Measurements from ENCODE around the gene CCDC117.

The CCDC117 gene

GRCh38 chr22:28769394-28770085, 3.0 kb upstream of the CCDC117 start:
- DNase-seq (ENCODE audit: low spot score) = no peak

GRCh38 chr22:28771195-28771791, 1.2 kb upstream of the CCDC117 start:
- DNase-seq (ENCODE audit: low spot score) = no peak

- no peak for DNase-seq (ENCODE audit: low spot score)
These were observed 969 bp downstream of the CCDC117 start for GRCh38 chr22:28773461-28773867.

- no peak for DNase-seq (ENCODE audit: low spot score)
These were observed 1.9 kb downstream of the CCDC117 start for GRCh38 chr22:28774378-28774777.

GRCh38 chr22:28779833-28780232, 7.3 kb downstream of the CCDC117 start:
- peak; percentile 78 for DNase-seq (ENCODE audit: low spot score)

GRCh38 chr22:28780296-28780695, 7.8 kb downstream of the CCDC117 start:
- no peak for DNase-seq (ENCODE audit: low spot score)

- no peak for DNase-seq (ENCODE audit: low spot score)
These were observed 11.5 kb downstream of the CCDC117 start for GRCh38 chr22:28783786-28784671.

GRCh38 chr22:28788601-28789000, 16.1 kb downstream of the CCDC117 start:
- no peak for DNase-seq (ENCODE audit: low spot score)

GRCh38 chr22:28791124-28791523, 18.6 kb downstream of the CCDC117 start:
- no peak for DNase-seq (ENCODE audit: low spot score)

GRCh38 chr22:28791841-28792490, 19.5 kb downstream of the CCDC117 start:
- no peak for DNase-seq (ENCODE audit: low spot score)

- DNase-seq (ENCODE audit: low spot score) = no peak
These were observed 20.2 kb downstream of the CCDC117 start for GRCh38 chr22:28792491-28793383.

- no peak for DNase-seq (ENCODE audit: low spot score)
These were observed 21.6 kb downstream of the CCDC117 start for GRCh38 chr22:28793976-28794584.

GRCh38 chr22:28795071-28795693, 22.7 kb downstream of the CCDC117 start:
- no peak for DNase-seq (ENCODE audit: low spot score)

GRCh38 chr22:28795932-28796856, 23.7 kb downstream of the CCDC117 start:
- DNase-seq (ENCODE audit: low spot score) = no peak

GRCh38 chr22:28798810-28799605, 26.5 kb downstream of the CCDC117 start:
- DNase-seq (ENCODE audit: low spot score) = peak; percentile 52

GRCh38 chr22:28799606-28800307, 27.3 kb downstream of the CCDC117 start:
- peak; percentile 34 for DNase-seq (ENCODE audit: low spot score)

GRCh38 chr22:28800308-28801041, 28.0 kb downstream of the CCDC117 start, which contains the start of gene XBP1:
TSS of gene XBP1 (minus strand) at chr22:28800569.
- DNase-seq (ENCODE audit: low spot score) = peak; percentile 91
